Activated CD4-positive, alpha-beta T cell treated with anti-CD3 and anti-CD28 coated beads for 1 hour (primary cell): Measurements from ENCODE around the gene CHN2.

ENCODE experiments used
- DNase-seq: peaks from one replicate; pipeline ENCODE4 v3.0.0-alpha.2; 2020

Gene CHN2

DNA sequence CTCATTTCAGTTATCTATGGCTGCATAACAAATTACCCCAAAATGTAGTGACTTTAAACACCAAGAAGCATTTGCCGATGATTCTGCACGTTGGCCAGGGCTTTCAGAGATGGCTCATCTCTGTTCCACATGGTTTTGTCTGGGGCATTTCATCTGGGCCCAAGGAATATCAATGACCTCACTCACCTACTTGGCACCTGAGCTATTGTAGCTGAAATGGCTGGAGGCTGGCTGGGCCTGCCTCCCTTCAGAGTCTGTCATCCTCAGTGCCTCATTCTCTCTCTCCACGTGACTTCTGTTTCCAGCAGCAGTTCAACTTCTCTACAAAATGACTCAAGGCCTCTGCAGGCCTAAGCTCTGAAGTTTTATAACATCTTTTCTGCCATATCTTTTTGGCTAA lies 249.7 kb downstream of the CHN2 start:
- DNase-seq, result no peak

DNA sequence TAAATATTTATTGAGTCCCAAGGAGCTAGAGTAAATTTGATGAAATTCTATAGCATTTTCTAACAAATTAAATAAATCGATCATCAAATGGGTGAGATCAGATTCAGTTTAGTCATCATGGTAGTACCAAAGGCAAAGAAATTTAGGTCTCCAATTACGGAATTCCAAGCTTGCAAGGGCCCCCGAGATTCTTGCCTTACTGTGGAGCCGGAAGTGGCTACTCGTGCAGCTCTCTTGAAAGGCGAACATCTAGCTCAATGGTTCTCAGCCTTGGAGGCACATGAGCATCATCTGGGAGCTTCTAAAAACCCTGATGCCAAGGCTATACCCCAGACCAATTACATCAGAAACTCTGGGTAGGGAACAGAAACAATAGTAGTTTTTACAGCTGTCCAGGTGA lies 251.2 kb downstream of the CHN2 start:
- no peak for DNase-seq

DNA sequence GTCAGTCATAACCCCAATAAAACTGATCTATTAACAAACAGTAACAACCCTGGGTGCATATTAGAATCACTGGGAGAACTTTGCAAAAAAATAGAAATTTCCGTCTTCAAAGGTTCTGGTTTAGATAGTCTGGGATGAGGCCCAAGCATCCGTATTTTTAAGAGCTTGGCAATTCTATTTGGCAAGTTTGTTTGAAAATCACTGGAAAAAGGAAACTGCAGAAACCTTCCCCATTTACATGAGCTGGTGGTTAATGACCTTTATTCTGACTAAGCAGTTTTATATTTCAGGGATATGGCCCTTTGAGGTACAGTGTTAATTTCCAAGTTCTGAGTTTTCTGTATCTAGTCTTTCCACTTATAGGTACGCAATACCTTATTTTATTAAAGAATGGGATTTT lies 253.3 kb downstream of the CHN2 start:
- no peak for DNase-seq

DNA sequence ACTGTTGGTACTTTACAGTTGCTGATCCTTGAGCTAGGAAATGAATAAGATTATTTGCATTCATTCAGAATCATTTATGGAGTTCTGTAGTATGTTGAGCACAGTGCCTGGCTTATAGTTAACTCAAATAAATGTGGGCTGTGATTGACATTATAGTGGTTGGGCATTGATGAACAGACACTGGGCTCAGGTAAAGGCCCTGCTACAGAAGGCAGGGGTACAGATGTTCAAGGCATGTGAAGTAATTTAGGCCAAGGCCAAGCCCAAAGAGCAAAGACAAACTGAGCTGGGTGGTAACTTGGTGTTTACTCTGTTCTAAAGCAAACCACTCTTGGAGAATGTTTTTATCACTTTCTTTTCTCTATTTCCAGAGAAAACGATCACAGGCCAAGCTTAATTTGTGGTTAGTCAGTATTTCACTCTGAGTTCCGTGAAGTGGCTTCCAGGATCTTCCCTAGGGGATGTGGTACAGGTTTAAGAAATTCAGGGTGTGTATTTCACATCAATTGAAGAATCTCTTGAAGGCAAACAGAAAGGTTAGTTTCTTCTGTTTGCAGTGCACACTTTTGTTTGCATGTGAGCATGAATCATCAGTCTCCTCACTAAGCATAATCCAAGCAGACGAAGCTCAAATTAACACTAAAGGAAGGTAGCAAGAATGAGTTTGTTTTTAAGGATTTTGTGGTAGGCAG lies 255.1 kb downstream of the CHN2 start:
- no peak for DNase-seq

GRCh38 chr7:29453021-29453420 lies 258.4 kb downstream of the CHN2 start:
- DNase-seq, result no peak

- DNase-seq, result no peak
These were observed 259.9 kb downstream of the CHN2 start for GRCh38 chr7:29454464-29454863.

GRCh38 chr7:29454899-29455451 lies 260.4 kb downstream of the CHN2 start:
- DNase-seq, result no peak

GRCh38 chr7:29457141-29457561 lies 262.6 kb downstream of the CHN2 start:
- no peak for DNase-seq

GRCh38 chr7:29457565-29458011 lies 263.0 kb downstream of the CHN2 start:
- no peak for DNase-seq

GRCh38 chr7:29458933-29459332 lies 264.4 kb downstream of the CHN2 start:
- DNase-seq, result no peak

- no peak for DNase-seq
These were observed 265.0 kb downstream of the CHN2 start for GRCh38 chr7:29459589-29459988.

DNA sequence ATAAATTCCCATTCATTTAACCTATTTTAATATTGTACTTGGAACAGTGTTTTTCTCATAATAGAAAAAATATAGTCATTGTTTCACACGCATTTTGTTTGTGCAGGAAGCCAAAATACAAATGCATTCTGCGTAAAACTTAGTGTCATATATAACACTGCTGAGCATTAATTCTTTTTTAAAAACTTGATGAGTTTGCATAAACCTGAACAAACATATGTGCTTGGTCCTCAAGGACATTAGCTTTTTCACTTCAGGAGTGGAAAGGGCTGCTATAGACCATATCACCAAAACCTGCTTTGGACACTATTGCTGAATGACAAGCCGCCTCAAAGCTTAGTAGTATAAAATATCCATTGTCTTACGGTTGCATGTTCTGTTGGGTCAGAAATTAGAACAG lies 267.4 kb downstream of the CHN2 start:
- DNase-seq, result no peak

GRCh38 chr7:29463504-29464158 lies 269.1 kb downstream of the CHN2 start:
- no peak for DNase-seq

DNA sequence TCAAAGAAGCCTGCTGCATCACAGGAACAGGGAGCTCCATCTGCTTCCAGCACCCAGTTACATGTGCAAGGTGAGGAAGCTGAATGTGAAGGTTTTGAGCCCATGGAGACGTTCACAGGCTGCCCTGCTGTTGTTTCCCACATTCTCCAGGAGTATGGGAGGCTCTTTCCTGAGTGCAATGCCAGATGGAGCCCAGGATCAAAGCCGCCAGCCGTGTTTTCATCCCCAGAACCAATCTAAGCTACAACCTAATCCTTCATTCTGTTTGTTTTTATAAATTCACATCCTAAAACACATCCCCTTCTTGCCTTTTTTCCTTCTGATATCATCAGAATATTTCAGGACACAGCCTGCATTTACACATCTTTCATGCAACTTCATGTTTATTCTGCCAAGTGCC lies 270.2 kb downstream of the CHN2 start:
- DNase-seq, result no peak

GRCh38 chr7:29467193-29467926 lies 272.8 kb downstream of the CHN2 start:
- DNase-seq, result no peak

DNA sequence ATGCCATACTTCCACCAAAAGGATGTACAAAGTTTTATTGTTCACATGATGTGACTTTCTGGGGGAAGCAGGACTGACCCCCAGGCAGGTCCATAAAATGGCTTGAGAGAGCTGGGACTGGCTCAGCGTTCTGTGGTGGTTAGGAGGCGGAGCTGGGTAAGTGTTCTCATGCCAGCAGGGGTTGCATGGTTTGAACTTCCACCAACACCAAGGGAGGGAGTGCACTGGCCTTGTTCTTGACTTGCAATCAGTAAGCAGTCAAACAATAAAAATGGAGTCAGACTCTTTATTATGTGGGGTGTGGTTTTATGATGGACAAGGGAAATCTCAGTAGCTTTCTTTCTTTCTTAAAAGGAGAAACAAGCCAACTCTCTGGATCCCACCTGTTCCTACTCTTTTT lies 273.6 kb downstream of the CHN2 start:
- DNase-seq, result no peak

DNA sequence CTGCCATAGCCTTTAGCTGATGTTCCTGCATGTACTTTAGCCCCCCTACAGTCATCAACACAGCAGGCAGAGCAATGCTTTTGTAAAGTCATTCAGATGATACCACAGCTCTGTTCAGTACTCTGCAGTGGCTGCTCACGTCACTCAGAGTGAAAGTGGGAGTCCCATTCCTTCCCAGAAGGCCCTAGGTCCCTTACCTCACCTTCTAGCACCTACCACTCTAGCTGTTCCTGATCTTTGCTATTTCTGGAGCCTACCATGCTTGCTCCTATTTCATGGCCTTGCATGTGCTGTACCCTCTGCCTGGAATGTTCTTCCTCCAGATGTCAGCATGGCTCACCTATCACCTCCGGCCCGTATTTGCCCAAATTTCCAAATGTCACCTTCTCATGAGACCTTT lies 274.7 kb downstream of the CHN2 start:
- DNase-seq, result no peak

DNA sequence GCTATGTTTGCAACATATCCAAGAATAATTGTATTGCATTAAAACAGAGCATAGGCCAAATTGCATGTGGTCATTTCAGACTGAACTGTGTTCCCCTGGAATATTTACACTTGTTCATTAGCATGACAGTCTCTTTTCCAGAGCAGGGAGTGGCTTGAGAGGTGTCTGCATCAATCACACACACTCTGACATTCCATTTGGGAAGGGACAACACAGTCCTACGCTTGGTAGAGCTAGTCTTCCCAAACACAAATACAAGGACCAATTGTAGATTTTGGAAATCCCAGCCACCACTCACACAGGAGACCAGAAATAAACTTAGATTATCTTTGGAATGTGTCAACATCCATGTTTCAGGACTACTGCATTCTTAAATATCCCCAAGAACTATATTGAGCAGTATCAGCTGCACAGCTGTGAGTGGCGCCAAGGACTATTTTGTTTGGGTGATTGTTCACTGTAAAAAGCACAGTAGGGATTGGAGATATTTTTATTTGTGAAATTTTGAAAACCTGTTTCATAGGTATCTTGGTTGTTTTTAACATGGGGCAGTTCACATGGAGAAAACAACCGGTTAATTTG lies 275.5 kb downstream of the CHN2 start:
- DNase-seq, result no peak

DNA sequence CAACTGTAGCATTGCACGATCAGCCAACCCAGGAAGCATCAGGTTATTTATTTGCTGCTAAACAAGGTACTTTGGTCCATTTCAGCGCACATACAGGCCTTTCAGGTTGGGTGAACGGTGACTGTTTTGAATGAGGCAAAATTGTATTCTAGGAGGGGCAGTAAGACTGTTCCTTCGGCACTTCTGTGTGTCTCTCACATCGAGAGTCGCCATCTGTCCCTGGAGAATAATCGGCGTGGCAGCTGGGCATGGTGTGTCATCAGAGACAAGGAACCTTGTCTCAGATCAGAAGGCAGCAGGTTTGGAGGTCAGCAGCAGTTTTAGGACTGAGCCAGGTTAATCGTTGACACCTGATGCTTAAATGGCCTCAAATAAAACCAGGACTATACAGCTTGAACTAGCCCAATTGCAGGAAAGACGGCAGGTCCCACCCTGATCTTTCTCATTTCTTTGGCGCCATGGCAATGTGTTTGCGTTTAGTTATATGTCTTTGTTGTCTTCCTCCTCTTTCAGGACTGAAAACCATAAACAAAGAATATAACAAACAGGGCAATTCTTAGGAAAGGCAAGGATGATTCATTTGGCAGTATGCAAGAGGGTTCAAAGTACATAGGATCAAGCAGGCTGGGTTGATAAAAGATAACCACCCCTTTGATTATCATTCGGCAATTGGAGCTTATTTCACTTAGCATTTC lies 277.0 kb downstream of the CHN2 start:
- no peak for DNase-seq

DNA sequence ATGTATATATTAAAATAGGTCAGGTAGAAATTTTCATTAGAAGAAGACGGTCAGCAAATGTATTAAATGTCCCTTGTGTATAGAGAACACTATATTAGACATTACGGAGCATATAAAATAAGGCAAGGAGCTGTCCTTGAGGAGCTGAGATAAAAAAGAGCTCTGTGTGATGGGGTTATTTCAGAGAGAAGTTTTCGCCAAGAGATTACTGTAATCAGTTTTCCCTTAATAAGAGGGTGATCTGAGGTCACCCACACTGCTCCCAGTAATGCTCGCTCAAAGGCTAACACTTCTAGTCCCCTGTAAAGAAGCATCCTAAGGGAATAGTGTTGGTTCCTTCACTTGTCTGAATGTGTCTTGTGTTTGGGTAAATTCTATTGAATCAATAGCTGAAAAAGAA lies 282.3 kb downstream of the CHN2 start:
- no peak for DNase-seq

GRCh38 chr7:29478226-29478625 lies 283.7 kb downstream of the CHN2 start:
- DNase-seq, result no peak

DNA sequence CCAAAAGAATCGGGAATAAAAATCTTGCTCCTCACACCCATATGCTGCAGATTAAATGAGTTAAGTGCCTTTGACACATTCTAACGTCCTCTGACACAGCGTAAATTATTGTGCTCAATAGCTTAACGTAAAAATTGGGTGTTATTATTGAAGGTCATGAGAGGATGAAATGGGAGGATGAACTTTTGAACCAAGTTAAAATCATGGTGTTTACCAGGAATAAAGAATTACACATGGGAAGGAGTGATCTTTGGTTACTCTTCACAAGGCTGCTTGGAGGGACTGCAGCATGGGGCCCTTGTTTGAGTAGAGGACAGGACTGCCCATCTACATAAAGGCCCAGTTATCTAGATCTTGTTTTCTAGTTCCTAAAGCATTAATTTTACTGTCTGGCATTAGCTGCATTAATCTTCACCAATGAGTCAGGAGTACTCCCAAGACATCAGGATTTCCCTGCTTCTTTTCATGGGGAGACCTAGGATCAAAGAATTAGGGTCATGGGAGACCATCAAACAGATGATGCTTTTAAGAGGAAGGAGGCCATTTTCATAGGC lies 284.2 kb downstream of the CHN2 start:
- no peak for DNase-seq
